Fibroblast of lung (primary cell): ENCODE results near the gene CPM. TPM values are rescaled to one million over a fixed set of nuclear protein-coding genes. Genes with fewer than 3 reads are reported as not detected.

ENCODE experiments used
- DNase-seq, 2 donors: peaks; one replicate each; pipeline versions ENCODE4 v3.0.0 to v3.0.0-alpha.2; 2010; ENCODE audit warnings: low read depth in 2 of 2
- H2AFZ ChIP-seq: 2 replicates; pipeline ENCODE4 v1.5.1; 2012; ENCODE audit warnings: low read length, control low read depth, inconsistent platforms
- H3K27ac ChIP-seq: 2 replicates; pipeline ENCODE4 v1.5.1; 2011; ENCODE audit warnings: low read length, control low read depth; ENCODE audit not compliant: insufficient read depth
- H3K27me3 ChIP-seq: 2 replicates; pipeline ENCODE4 v1.5.1; 2011; ENCODE audit warnings: mild to moderate bottlenecking, low read length; ENCODE audit not compliant: control insufficient read depth, insufficient read depth
- H3K36me3 ChIP-seq: 2 replicates; pipeline ENCODE4 v1.5.1; 2011; ENCODE audit warnings: low read length; ENCODE audit not compliant: control insufficient read depth, insufficient read depth
- H3K4me1 ChIP-seq: 2 replicates; pipeline ENCODE4 v1.5.1; 2011; ENCODE audit warnings: low read length; ENCODE audit not compliant: control insufficient read depth, insufficient read depth; ENCODE audit errors: extremely low read depth
- H3K4me2 ChIP-seq: 2 replicates; pipeline ENCODE4 v1.5.1; 2011; ENCODE audit warnings: low read length, control low read depth; ENCODE audit not compliant: insufficient read depth; ENCODE audit errors: extremely low read depth
- H3K4me3 ChIP-seq, 4 experiments: fragments of 200-600 bp in 1 of 4; sonication (generic) in 1 of 4; replicated peaks in 1 of 4; 2 replicates each; pipeline ENCODE4 v1.5.1; 2011 to 2016; ENCODE audit warnings: low read length in 4 of 4, low read depth in 3 of 4, mild to moderate bottlenecking in 3 of 4, control low read depth in 2 of 4, inconsistent platforms in 1 of 4, mixed read lengths in 1 of 4; ENCODE audit not compliant: insufficient read depth in 1 of 4; ENCODE audit errors: control extremely low read depth in 1 of 4
- H3K79me2 ChIP-seq: 2 replicates; pipeline ENCODE4 v1.5.1; 2012; ENCODE audit warnings: mild to moderate bottlenecking, low read length, inconsistent platforms; ENCODE audit not compliant: control insufficient read depth, insufficient read depth
- H3K9ac ChIP-seq: 2 replicates; pipeline ENCODE4 v1.5.1; 2011; ENCODE audit warnings: mild to moderate bottlenecking, low read length, control low read depth; ENCODE audit not compliant: insufficient read depth
- H3K9me3 ChIP-seq: 2 replicates; pipeline ENCODE4 v1.5.1; 2012; ENCODE audit warnings: low read depth, low read length; ENCODE audit not compliant: control insufficient read depth, insufficient read depth
- H4K20me1 ChIP-seq: 2 replicates; pipeline ENCODE4 v1.5.1; 2011; ENCODE audit warnings: low read length; ENCODE audit not compliant: control insufficient read depth, insufficient read depth; ENCODE audit errors: extremely low read depth
- EZH2 ChIP-seq: IDR thresholded peaks from 2 replicates; pipeline ENCODE4 v1.5.1; 2012; ENCODE audit warnings: low read length, control low read depth, mild to moderate bottlenecking; ENCODE audit errors: missing control alignments
- polyA plus RNA-seq, 2 donors: library from polyadenylated mRNA; depleted of rRNA in 1 of 2; stranded (reverse) in 1 of 2; unstranded in 1 of 2; fragments of >200 nt; gene quantifications; 2 replicates each; pipeline ENCODE4 v1.2.1, GENCODE V29; 2011 to 2012; ENCODE audit warnings: missing spikeins in 1 of 2
- total RNA-seq: library from RNA; depleted of rRNA; stranded (reverse); fragments of >200 nt; gene quantifications from 2 replicates; pipeline ENCODE4 v1.2.1, GENCODE V29; 2014
- TF ChIP-seq, protein P1 (sequence below), 2 donors: IDR thresholded peaks in 1 of 2; conservative IDR thresholded peaks in 1 of 2; 1 replicate in 1 of 2; 2 replicates in 1 of 2; pipeline ENCODE4 v1.5.1; 2011 to 2012; ENCODE audit warnings: low read length in 2 of 2, control low read depth in 1 of 2, inconsistent platforms in 1 of 2, low read depth in 1 of 2, mild to moderate bottlenecking in 1 of 2

The CPM gene
- total and polyA plus RNA-seq, 2 donors (not counting 1 experiment from before 2014, with no cell fraction given) = 5.3 to 23.5 TPM

DNA sequence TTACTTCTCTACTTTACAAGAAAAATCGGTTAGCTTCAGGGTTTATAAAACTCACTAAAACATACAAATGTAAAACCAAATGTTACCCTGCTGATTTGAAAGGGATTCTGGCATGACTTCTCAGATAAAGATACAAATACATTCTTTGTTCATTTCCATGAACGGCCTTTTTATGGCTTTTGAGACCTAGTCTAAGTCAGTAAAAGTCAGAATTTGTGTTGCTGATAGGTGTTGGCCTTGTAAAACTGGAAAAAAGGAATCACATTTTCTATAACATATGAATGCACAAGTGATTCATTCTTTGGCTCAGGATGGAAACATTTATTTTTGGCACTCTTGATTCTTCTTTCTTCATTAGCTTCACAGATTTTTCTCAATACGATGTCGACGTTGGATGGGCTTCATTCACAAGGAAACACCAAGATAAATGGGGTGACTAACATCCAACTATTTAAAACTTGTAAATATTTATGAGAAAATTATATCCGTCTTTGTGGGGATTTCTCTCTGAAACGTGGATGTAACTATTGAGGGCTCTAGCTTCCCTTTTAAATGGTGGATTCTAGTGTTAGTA, 27.0 kb upstream of the CPM start:
- H3K27ac ChIP-seq = no peak overlapping the region

DNA sequence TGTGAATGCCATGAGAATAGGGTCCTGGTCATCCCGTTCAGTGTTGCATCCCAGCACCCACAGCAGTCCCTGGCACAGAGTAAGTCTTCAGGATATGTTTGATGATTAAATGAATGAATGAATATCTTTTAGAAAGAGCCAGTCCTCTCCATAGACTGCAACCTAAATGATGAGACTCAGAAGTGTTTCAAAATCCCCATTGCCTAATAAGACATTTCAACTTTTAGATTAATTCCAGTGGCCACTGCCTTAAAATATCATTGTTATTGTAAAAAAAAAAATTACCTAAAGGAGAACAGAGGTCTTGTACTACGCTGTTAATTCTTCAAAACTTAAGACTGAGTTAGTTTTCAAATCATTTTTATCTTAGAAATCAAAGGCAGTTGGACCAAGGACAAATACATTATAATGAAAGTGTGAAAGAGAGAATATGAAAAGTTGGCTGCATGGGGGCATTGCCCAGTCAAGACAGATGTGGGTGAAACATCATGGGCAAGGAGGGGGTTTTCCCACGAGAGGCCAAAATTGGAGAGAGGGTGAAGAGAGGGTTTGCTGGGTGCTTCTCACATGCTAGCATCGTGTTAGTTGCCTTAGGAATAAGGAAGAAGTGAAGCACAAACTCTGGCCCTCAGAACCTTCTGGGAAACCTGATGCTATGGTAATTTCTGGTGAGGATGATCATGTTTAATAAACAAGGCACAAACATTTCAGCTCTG, 26.3 kb upstream of the CPM start:
- Histone ChIP-seq H3K4me3 (no peak overlapping the region), H3K4me1 (peaks cover 7% of the 10 kb centered on the region), H3K36me3 (no peaks in the 10 kb centered on the region), H3K9ac (no peak overlapping the region), H4K20me1 (no peaks in the 10 kb centered on the region), H3K4me2 (peak overlapping the region; percentile 2), H3K79me2 (no peaks in the 10 kb centered on the region), H2AFZ (no peak overlapping the region), H3K9me3 (no peaks in the 10 kb centered on the region), H3K27me3 (no peaks in the 10 kb centered on the region), H3K27ac (no peak overlapping the region)
- no peak for DNase-seq
- TF ChIP-seq, protein P1, sequence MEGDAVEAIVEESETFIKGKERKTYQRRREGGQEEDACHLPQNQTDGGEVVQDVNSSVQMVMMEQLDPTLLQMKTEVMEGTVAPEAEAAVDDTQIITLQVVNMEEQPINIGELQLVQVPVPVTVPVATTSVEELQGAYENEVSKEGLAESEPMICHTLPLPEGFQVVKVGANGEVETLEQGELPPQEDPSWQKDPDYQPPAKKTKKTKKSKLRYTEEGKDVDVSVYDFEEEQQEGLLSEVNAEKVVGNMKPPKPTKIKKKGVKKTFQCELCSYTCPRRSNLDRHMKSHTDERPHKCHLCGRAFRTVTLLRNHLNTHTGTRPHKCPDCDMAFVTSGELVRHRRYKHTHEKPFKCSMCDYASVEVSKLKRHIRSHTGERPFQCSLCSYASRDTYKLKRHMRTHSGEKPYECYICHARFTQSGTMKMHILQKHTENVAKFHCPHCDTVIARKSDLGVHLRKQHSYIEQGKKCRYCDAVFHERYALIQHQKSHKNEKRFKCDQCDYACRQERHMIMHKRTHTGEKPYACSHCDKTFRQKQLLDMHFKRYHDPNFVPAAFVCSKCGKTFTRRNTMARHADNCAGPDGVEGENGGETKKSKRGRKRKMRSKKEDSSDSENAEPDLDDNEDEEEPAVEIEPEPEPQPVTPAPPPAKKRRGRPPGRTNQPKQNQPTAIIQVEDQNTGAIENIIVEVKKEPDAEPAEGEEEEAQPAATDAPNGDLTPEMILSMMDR (conservative IDR thresholded peaks at IDR 0.05 in 1 of 2, IDR thresholded peaks at IDR 0.05 in 1 of 2; ENCODE audit: low read depth in 1 of 2, low read length in 2 of 2) = no peak
- TF ChIP-seq EZH2 = no peak

More for the DNA sequence above, 27.0 kb upstream of the CPM start:
- Histone ChIP-seq H3K9me3 (no peaks in the 10 kb centered on the region), H3K9ac (no peak overlapping the region), H2AFZ (no peak overlapping the region), H4K20me1 (no peaks in the 10 kb centered on the region), H3K4me2 (peak overlapping the region; percentile 2), H3K79me2 (no peaks in the 10 kb centered on the region), H3K27me3 (no peaks in the 10 kb centered on the region), H3K36me3 (no peaks in the 10 kb centered on the region), H3K4me1 (peaks cover 7% of the 10 kb centered on the region), H3K4me3 (no peak overlapping the region)
- peak; percentile 67 to 72 for DNase-seq
- TF ChIP-seq EZH2 = no peak
- TF ChIP-seq, protein P1 (conservative IDR thresholded peaks at IDR 0.05 in 1 of 2, IDR thresholded peaks at IDR 0.05 in 1 of 2; ENCODE audit: low read depth in 1 of 2, low read length in 2 of 2) = no peak

DNA sequence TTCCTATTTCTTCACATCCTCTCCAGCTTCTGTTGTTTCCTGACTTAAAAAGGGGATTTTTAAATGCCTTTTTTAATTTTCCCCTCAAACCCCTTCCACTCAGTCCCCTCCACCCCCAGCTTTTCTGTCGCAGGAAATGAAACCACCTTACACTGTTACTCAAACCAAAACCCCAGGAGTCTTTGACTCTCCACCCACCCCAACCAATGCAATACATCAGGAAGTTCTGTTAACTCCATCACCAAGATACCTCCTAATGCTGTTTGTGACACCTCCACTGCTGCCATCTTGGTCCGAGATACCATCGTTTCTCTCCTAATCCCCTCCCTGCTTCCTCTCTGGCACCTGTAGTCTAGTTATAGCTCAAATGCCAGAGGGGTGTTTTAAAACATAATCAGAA, 25.4 kb upstream of the CPM start:
- TF ChIP-seq, protein P1 (conservative IDR thresholded peaks at IDR 0.05 in 1 of 2, IDR thresholded peaks at IDR 0.05 in 1 of 2; ENCODE audit: low read depth in 1 of 2, low read length in 2 of 2) = no peak
- TF ChIP-seq EZH2 = no peak

More for the DNA sequence above, 25.4 kb upstream of the CPM start:
- H3K4me2 ChIP-seq = no peak overlapping the region
- H3K4me3 ChIP-seq = no peak overlapping the region
- H4K20me1 ChIP-seq = no peaks in the 10 kb centered on the region
- no peak for DNase-seq
- H3K4me1 ChIP-seq = peaks cover 7% of the 10 kb centered on the region
- H2AFZ ChIP-seq = no peak overlapping the region
- H3K36me3 ChIP-seq = no peaks in the 10 kb centered on the region
- H3K27ac ChIP-seq = no peak overlapping the region
- H3K79me2 ChIP-seq = no peaks in the 10 kb centered on the region
- no peak overlapping the region for H3K9ac ChIP-seq
- H3K27me3 ChIP-seq = no peaks in the 10 kb centered on the region
- H3K9me3 ChIP-seq = no peaks in the 10 kb centered on the region
